ENCODE data around the gene CACNA1I. TPM values are rescaled to one million over a fixed set of nuclear protein-coding genes. Genes with fewer than 3 reads are reported as not detected.

Gene CACNA1I
- total RNA-seq, 1 experiment from 2014 or later, result 2.1 TPM

DNA sequence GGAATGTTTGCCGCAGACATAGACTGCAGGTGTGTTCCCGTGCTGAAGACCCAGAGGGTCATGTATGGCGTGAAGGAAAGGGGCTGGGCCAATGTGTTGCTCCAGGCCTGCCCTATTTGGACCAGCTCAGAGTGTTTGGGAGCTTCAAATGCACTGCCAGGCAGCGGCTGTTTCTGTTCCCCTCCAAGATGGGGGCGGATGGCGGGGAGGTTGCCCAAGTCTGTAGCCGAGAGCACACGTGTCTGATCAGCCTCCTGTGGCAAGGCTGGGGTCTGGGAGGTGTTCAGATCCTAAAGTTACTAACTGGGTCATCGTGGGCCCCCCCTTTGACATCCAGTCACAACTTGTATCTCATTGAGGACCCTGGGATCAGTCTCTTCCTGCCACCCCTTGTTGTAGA is 45.5 kb downstream of the CACNA1I start:
- H3K4me1 Mint-ChIP-seq, result peaks cover 13% of the 10 kb centered on the region
- DNase-seq (ENCODE audit: low spot score) (no peak), ATAC-seq (peak; percentile 24)
- H3K36me3 Mint-ChIP-seq, result peaks cover 2% of the 10 kb centered on the region; the same call in 1 of the 2 replicates
- no peaks in the 10 kb centered on the region for H3K27me3 Mint-ChIP-seq (ENCODE audit: low read depth)
- no peak overlapping the region for H3K4me3 Mint-ChIP-seq
- CTCF ChIA-PET, result interaction anchor here (0.7 to 1.4 kb wide), 4 partner anchors 8 to 192 kb away, joined by 4 to 6 read pairs (median 5); no protein-coding TSS in a partner anchor
- POLR2A ChIA-PET, result no interaction called here
- H3K9me3 Mint-ChIP-seq, result peaks cover 11% of the 10 kb centered on the region
- TF ChIP-seq, protein P1, sequence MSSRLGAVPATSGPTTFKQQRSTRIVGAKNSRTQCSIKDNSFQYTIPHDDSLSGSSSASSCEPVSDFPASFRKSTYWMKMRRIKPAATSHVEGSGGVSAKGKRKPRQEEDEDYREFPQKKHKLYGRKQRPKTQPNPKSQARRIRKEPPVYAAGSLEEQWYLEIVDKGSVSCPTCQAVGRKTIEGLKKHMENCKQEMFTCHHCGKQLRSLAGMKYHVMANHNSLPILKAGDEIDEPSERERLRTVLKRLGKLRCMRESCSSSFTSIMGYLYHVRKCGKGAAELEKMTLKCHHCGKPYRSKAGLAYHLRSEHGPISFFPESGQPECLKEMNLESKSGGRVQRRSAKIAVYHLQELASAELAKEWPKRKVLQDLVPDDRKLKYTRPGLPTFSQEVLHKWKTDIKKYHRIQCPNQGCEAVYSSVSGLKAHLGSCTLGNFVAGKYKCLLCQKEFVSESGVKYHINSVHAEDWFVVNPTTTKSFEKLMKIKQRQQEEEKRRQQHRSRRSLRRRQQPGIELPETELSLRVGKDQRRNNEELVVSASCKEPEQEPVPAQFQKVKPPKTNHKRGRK (CRISPR knock-in tag; IDR thresholded peaks at IDR 0.05; ENCODE audit: borderline replicate concordance), result no peak
- TF ChIP-seq PREB (CRISPR knock-in tag; IDR thresholded peaks at IDR 0.05; ENCODE audit: borderline replicate concordance) (no peak), FOXP4 (CRISPR knock-in tag; IDR thresholded peaks at IDR 0.05) (no peak), AFF4 (CRISPR knock-in tag; IDR thresholded peaks at IDR 0.05; ENCODE audit: borderline replicate concordance) (no peak)
- TF ChIP-seq, protein P2, sequence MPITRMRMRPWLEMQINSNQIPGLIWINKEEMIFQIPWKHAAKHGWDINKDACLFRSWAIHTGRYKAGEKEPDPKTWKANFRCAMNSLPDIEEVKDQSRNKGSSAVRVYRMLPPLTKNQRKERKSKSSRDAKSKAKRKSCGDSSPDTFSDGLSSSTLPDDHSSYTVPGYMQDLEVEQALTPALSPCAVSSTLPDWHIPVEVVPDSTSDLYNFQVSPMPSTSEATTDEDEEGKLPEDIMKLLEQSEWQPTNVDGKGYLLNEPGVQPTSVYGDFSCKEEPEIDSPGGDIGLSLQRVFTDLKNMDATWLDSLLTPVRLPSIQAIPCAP (CRISPR knock-in tag; IDR thresholded peaks at IDR 0.05), result no peak
- no peak overlapping the region for H3K27ac Mint-ChIP-seq

- CTCF ChIA-PET, result interaction anchor here (0.7 to 1.4 kb wide), 5 partner anchors 8 to 82 kb away, joined by 3 to 6 read pairs (median 5); no protein-coding TSS in a partner anchor
- ATAC-seq (no peak), DNase-seq (ENCODE audit: low spot score) (no peak)
- Mint-ChIP-seq H3K4me1 (peaks cover 13% of the 10 kb centered on the region), H3K4me3 (no peak overlapping the region), H3K9me3 (peaks cover 10% of the 10 kb centered on the region), H3K27ac (no peak overlapping the region), H3K27me3 (ENCODE audit: low read depth) (no peaks in the 10 kb centered on the region), H3K36me3 (peaks cover 2% of the 10 kb centered on the region; the same call in 1 of the 2 replicates)
- POLR2A ChIA-PET, result no interaction called here
- TF ChIP-seq, protein P3, sequence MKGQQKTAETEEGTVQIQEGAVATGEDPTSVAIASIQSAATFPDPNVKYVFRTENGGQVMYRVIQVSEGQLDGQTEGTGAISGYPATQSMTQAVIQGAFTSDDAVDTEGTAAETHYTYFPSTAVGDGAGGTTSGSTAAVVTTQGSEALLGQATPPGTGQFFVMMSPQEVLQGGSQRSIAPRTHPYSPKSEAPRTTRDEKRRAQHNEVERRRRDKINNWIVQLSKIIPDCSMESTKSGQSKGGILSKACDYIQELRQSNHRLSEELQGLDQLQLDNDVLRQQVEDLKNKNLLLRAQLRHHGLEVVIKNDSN (CRISPR knock-in tag; IDR thresholded peaks at IDR 0.05), result no peak
- no peak for TF ChIP-seq KAT7 (CRISPR knock-in tag; IDR thresholded peaks at IDR 0.05; ENCODE audit: borderline replicate concordance)
- TF ChIP-seq ATF3 (CRISPR knock-in tag; conservative IDR thresholded peaks at IDR 0.05), result no peak
- no peak for TF ChIP-seq MLX (CRISPR knock-in tag; IDR thresholded peaks at IDR 0.05)
- no peak for TF ChIP-seq ZNF219 (CRISPR knock-in tag; IDR thresholded peaks at IDR 0.05; ENCODE audit: borderline replicate concordance)
- TF ChIP-seq TEAD4 (CRISPR knock-in tag; IDR thresholded peaks at IDR 0.05), result no peak
- TF ChIP-seq, protein P2 (CRISPR knock-in tag; IDR thresholded peaks at IDR 0.05), result no peak
- TF ChIP-seq GRHL2 (CRISPR knock-in tag; IDR thresholded peaks at IDR 0.05; ENCODE audit: insufficient replicate concordance, severe bottlenecking), result no peak
- no peak for TF ChIP-seq TCF7 (CRISPR knock-in tag; IDR thresholded peaks at IDR 0.05; ENCODE audit: low read depth)
- TF ChIP-seq TP53 (CRISPR knock-in tag; IDR thresholded peaks at IDR 0.05), result no peak
- no peak for TF ChIP-seq RORB (CRISPR knock-in tag; IDR thresholded peaks at IDR 0.05)
- no peak for TF ChIP-seq NFYB (CRISPR knock-in tag; conservative IDR thresholded peaks at IDR 0.05; ENCODE audit: low read depth)
- TF ChIP-seq MXD4 (CRISPR knock-in tag; IDR thresholded peaks at IDR 0.05; ENCODE audit: borderline replicate concordance), result no peak
- no peak for TF ChIP-seq JUN (CRISPR knock-in tag; IDR thresholded peaks at IDR 0.05)
- TF ChIP-seq PRRX2 (CRISPR knock-in tag; IDR thresholded peaks at IDR 0.05), result no peak
- no peak for TF ChIP-seq JAZF1 (CRISPR knock-in tag; IDR thresholded peaks at IDR 0.05)
Measured at GRCh38 chr22:39616781-39617180, 46.2 kb downstream of the CACNA1I start.
